HL-60 (cell line): ENCODE data around the gene MROH9.

ENCODE experiments used
- DNase-seq, 2 experiments: peaks; one replicate each; pipeline ENCODE4 v3.0.0-alpha.2; 2010 to 2020; ENCODE audit warnings: low read depth in 1 of 2, low spot score in 1 of 2
- H3K27ac ChIP-seq: fragments of 250-450 bp; sonication (Bioruptor Pico); replicated peaks from 2 replicates; pipeline ENCODE4 v1.5.1; 2020; ENCODE audit warnings: mild to moderate bottlenecking, moderate library complexity
- H3K27me3 ChIP-seq: fragments of 250-450 bp; sonication (Bioruptor Pico); 2 replicates; pipeline ENCODE4 v1.5.1; 2021; ENCODE audit warnings: mild to moderate bottlenecking, moderate library complexity; ENCODE audit not compliant: insufficient read depth, poor library complexity, severe bottlenecking
- H3K4me3 ChIP-seq: replicated peaks from 2 replicates; pipeline ENCODE4 v1.5.1; 2011; ENCODE audit warnings: mild to moderate bottlenecking, control low read depth, low read length; ENCODE audit not compliant: insufficient read depth
- GABPA ChIP-seq: IDR thresholded peaks from 2 replicates; pipeline ENCODE4 v1.6.1; 2012; ENCODE audit warnings: low read depth
- POLR2AphosphoS5 ChIP-seq: IDR thresholded peaks from 2 replicates; pipeline ENCODE4 v1.6.1; 2012; ENCODE audit warnings: low read depth
- SPI1 ChIP-seq: IDR thresholded peaks from 2 replicates; pipeline ENCODE4 v1.6.1; 2012; ENCODE audit warnings: low read depth, mild to moderate bottlenecking, borderline replicate concordance
- TF ChIP-seq, protein P1 (sequence below): IDR thresholded peaks from 2 replicates; pipeline ENCODE4 v1.6.1; 2012; ENCODE audit warnings: low read depth; ENCODE audit not compliant: insufficient replicate concordance
- TF ChIP-seq, protein P2 (sequence below): IDR thresholded peaks from one replicate; pipeline ENCODE4 v1.5.1; 2011; ENCODE audit warnings: low read length, control low read depth, inconsistent platforms; ENCODE audit not compliant: insufficient read depth

Gene MROH9

DNA sequence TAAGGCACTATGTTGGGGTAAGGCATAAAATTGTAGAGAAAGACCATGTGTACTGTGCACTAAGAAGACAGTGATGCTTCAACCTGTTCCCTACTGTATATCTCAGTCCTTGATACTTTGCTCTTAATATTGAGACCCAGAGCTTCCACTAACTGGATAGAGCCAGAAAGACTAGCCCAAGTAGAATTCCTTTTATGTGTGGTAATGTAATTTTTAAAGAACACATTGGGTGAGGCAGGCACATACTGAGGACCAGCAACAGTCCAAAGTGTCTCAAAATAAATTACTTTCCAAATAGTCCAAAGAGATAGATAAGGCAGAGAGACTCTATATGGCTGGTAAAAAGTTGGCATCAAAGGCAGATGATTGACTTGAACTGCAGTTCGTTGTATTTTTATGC lies 31.4 kb upstream of the MROH9 start:
- Histone ChIP-seq H3K27ac (no peak overlapping the region), H3K27me3 (no peaks in the 10 kb centered on the region)

DNA sequence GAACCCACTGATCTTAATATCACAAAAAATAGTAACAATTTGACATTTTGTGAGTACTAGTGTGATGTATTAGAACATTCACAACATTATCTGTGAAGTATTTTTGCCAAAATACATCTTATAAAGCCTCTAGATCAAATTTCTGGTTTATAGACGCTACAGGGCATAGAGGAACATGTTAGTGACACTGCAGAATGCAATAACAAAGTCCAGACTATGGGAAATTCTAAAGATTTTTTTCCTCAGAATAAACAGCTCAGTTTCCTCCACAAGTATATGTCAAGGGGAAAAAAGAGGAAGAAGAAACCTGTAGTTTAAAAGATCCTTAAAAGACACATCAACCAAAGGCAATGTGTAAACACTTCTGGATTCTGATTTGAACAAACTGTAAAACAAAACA lies 26.4 kb upstream of the MROH9 start:
- DNase-seq, result no peak
- Histone ChIP-seq H3K27ac (no peak overlapping the region), H3K27me3 (no peaks in the 10 kb centered on the region), H3K4me3 (no peak overlapping the region)
- no peak for TF ChIP-seq GABPA
- TF ChIP-seq, protein P1, sequence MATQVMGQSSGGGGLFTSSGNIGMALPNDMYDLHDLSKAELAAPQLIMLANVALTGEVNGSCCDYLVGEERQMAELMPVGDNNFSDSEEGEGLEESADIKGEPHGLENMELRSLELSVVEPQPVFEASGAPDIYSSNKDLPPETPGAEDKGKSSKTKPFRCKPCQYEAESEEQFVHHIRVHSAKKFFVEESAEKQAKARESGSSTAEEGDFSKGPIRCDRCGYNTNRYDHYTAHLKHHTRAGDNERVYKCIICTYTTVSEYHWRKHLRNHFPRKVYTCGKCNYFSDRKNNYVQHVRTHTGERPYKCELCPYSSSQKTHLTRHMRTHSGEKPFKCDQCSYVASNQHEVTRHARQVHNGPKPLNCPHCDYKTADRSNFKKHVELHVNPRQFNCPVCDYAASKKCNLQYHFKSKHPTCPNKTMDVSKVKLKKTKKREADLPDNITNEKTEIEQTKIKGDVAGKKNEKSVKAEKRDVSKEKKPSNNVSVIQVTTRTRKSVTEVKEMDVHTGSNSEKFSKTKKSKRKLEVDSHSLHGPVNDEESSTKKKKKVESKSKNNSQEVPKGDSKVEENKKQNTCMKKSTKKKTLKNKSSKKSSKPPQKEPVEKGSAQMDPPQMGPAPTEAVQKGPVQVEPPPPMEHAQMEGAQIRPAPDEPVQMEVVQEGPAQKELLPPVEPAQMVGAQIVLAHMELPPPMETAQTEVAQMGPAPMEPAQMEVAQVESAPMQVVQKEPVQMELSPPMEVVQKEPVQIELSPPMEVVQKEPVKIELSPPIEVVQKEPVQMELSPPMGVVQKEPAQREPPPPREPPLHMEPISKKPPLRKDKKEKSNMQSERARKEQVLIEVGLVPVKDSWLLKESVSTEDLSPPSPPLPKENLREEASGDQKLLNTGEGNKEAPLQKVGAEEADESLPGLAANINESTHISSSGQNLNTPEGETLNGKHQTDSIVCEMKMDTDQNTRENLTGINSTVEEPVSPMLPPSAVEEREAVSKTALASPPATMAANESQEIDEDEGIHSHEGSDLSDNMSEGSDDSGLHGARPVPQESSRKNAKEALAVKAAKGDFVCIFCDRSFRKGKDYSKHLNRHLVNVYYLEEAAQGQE, result no peak
- TF ChIP-seq, protein P2, sequence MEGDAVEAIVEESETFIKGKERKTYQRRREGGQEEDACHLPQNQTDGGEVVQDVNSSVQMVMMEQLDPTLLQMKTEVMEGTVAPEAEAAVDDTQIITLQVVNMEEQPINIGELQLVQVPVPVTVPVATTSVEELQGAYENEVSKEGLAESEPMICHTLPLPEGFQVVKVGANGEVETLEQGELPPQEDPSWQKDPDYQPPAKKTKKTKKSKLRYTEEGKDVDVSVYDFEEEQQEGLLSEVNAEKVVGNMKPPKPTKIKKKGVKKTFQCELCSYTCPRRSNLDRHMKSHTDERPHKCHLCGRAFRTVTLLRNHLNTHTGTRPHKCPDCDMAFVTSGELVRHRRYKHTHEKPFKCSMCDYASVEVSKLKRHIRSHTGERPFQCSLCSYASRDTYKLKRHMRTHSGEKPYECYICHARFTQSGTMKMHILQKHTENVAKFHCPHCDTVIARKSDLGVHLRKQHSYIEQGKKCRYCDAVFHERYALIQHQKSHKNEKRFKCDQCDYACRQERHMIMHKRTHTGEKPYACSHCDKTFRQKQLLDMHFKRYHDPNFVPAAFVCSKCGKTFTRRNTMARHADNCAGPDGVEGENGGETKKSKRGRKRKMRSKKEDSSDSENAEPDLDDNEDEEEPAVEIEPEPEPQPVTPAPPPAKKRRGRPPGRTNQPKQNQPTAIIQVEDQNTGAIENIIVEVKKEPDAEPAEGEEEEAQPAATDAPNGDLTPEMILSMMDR, result no peak
- TF ChIP-seq SPI1, result no peak
- TF ChIP-seq POLR2AphosphoS5, result no peak

More for the DNA sequence above, 31.4 kb upstream of the MROH9 start:
- no peak overlapping the region for H3K4me3 ChIP-seq
- no peak for TF ChIP-seq SPI1
- TF ChIP-seq, protein P2, result no peak
- TF ChIP-seq GABPA, result no peak
- no peak for TF ChIP-seq POLR2AphosphoS5
- TF ChIP-seq, protein P1, result no peak
- no peak for DNase-seq

DNA sequence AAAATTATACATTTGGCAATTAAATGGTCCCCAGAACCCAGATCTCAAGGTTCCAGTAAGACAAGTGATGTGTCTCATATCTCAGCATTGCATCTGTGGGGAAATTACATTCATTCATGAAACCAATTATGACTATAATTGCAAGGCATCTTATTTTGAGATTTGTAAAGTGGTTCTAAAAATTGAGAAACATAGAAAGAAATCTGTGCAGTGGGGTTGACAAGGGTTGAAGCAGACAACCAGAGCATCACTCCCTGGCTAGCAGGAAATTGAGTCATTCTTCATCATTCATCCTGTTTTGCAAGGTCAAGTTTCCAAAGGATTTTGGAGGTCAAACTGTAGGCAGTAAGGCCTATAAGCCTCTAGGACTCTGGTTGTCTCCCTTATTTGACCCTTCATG lies 25.1 kb upstream of the MROH9 start:
- TF ChIP-seq, protein P2, result no peak
- TF ChIP-seq, protein P1, result no peak
- TF ChIP-seq POLR2AphosphoS5 (no peak), SPI1 (no peak), GABPA (no peak)
- no peak overlapping the region for H3K4me3 ChIP-seq
- H3K27me3 ChIP-seq, result no peaks in the 10 kb centered on the region
- H3K27ac ChIP-seq, result no peak overlapping the region
- DNase-seq, result no peak
